NCI-H1417 (cell line): Measurements from ENCODE around the gene CPEB4.

ENCODE experiments used
- DNase-seq, 3 experiments: peaks; one replicate each; lab custom pipeline; 2025; lab: John Stamatoyannopoulos, UW

Gene CPEB4

GRCh38 chr5:173884402-173885053, 3.6 kb upstream of the CPEB4 start:
- no peak for DNase-seq

GRCh38 chr5:173885054-173885443, 3.1 kb upstream of the CPEB4 start:
- DNase-seq = no peak

- no peak for DNase-seq
These were observed 2.6 kb upstream of the CPEB4 start for GRCh38 chr5:173885475-173886010.

GRCh38 chr5:173886150-173886549, 2.0 kb upstream of the CPEB4 start:
- no peak for DNase-seq

- DNase-seq = peak in 2 of 3 experiments; percentile 29 to 31
These were observed 453 bp downstream of the CPEB4 start for GRCh38 chr5:173888473-173889131.

- peak in 2 of 3 experiments; percentile 56 to 63 for DNase-seq
These were observed 2.2 kb downstream of the CPEB4 start for GRCh38 chr5:173890195-173890991.

- DNase-seq = peak in 2 of 3 experiments; percentile 11 to 30
These were observed 3.4 kb downstream of the CPEB4 start for GRCh38 chr5:173891308-173892116.

- no peak for DNase-seq
These were observed 5.0 kb downstream of the CPEB4 start for GRCh38 chr5:173893192-173893561.

- no peak for DNase-seq
These were observed 7.4 kb downstream of the CPEB4 start for GRCh38 chr5:173895401-173896165.

- no peak for DNase-seq
These were observed 8.5 kb downstream of the CPEB4 start for GRCh38 chr5:173896631-173897030.

GRCh38 chr5:173901705-173902104, 13.6 kb downstream of the CPEB4 start:
- DNase-seq = no peak

- no peak for DNase-seq
These were observed 14.2 kb downstream of the CPEB4 start for GRCh38 chr5:173902334-173902733.

- DNase-seq = no peak
These were observed 14.6 kb downstream of the CPEB4 start for GRCh38 chr5:173902743-173903142.

- DNase-seq = no peak
These were observed 15.4 kb downstream of the CPEB4 start for GRCh38 chr5:173903396-173904140.

- DNase-seq = no peak
These were observed 16.0 kb downstream of the CPEB4 start for GRCh38 chr5:173904151-173904550.

- no peak for DNase-seq
These were observed 19.1 kb downstream of the CPEB4 start for GRCh38 chr5:173907284-173907683.

GRCh38 chr5:173907686-173908371, 19.7 kb downstream of the CPEB4 start:
- DNase-seq = no peak

- DNase-seq = peak in 1 of 3 experiments; percentile 2
These were observed 21.1 kb downstream of the CPEB4 start for GRCh38 chr5:173909199-173909598.

- DNase-seq = no peak
These were observed 22.1 kb downstream of the CPEB4 start for GRCh38 chr5:173910215-173910614.

GRCh38 chr5:173911623-173912022, 23.5 kb downstream of the CPEB4 start:
- no peak for DNase-seq
